ENCODE measurements around the gene SCGB1D2. TPM values are rescaled to one million over a fixed set of nuclear protein-coding genes. Genes with fewer than 3 reads are reported as not detected.

The SCGB1D2 gene
- total and polyA plus RNA-seq, 2 experiments from 2014 or later: not detected

DNA sequence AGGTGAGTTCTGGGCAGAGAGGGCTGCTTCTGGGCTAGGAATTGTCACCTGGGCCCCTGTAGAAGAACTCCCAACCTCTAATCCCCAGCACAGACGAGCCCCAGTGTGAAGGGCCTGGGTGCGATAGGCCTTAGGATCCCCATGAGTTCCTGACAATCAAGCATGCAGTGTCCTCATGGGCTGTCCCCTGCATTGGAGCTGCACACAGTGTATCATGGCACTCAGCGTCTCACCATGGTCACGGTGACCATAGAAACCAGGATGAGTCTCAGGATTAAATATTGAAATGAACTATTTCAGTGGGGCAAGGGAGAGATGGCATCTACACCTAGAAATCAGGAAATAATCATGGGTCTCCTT, 33.3 kb upstream of the SCGB1D2 start:
- no peaks in the 10 kb centered on the region for H3K79me2 ChIP-seq (ENCODE audit: insufficient read depth)
- 37 to 40% methylated on average over 4 of the region's 4 CpGs for WGBS, 2 experiments (ENCODE audit: low coverage in 1 of 2, low lambda C conversion rate in 2 of 2, missing lambda C conversion rate in 2 of 2)
- TF ChIP-seq EZH2 (IDR thresholded peaks at IDR 0.05; ENCODE audit: insufficient read depth, poor library complexity, severe bottlenecking): no peak
- TF ChIP-seq EZH2phosphoT487 (IDR thresholded peaks at IDR 0.05; ENCODE audit: insufficient read depth, low read depth): no peak
- no peak overlapping the region for H3K4me2 ChIP-seq (ENCODE audit: unreplicated experiment)
- H3K4me1 ChIP-seq (ENCODE audit: insufficient read depth): no peaks in the 10 kb centered on the region
- H3F3A ChIP-seq (ENCODE audit: insufficient read depth): no peaks in the 10 kb centered on the region
- no peak overlapping the region for H3K9ac ChIP-seq
- no peak overlapping the region for H3K4me3 ChIP-seq
- no peaks in the 10 kb centered on the region for H3K9me3 ChIP-seq (ENCODE audit: low read depth)
- H2AFZ ChIP-seq: no peak overlapping the region
- H3K27ac ChIP-seq: no peak overlapping the region
- H3K36me3 ChIP-seq (ENCODE audit: low read depth): no peaks in the 10 kb centered on the region
- peaks cover 18% of the 10 kb centered on the region for H3K27me3 ChIP-seq (replicated peaks; ENCODE audit: insufficient read depth)
- no peak for DNase-seq
- H4K20me1 ChIP-seq (ENCODE audit: insufficient read depth): no peaks in the 10 kb centered on the region
- no peaks in the 10 kb centered on the region for H3K9me2 ChIP-seq (ENCODE audit: insufficient read depth)
- in situ Hi-C loops (cut with MboI): no loop called here

DNA sequence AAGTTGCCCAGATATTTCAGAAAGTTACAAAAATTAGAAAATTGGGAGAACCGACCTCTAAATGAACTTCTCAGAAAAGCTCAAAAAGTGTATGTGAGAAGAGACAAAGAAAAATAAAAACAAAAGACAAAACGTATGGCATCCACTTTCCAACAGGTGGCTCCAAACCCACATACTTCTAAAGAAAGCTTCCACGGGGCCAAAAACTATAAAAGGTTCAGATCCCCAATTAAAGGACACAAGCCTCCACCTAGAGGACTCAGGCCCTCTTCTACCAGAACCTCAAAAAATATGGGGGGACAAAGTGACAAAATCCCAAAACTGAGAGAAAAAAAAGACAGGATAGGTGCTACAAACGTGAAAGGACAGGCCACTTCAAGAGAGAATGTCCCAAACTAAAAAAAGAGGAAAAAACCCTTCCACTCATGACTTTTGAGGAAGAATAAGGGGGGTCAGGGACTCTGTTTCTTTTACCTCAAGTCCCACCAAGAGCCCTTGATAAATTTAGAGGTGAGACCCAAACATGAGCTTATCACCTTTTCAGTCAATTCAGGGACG, 24.8 kb upstream of the SCGB1D2 start:
- DNase-seq: peak; percentile 49
- Histone ChIP-seq H4K20me1 (ENCODE audit: insufficient read depth) (no peaks in the 10 kb centered on the region), H3K27ac (no peak overlapping the region), H3K9me3 (ENCODE audit: low read depth) (peaks cover under 1% of the 10 kb centered on the region), H3K79me2 (ENCODE audit: insufficient read depth) (no peaks in the 10 kb centered on the region), H3K9me2 (ENCODE audit: insufficient read depth) (no peaks in the 10 kb centered on the region), H3K27me3 (replicated peaks; ENCODE audit: insufficient read depth) (no peaks in the 10 kb centered on the region; the same call in 1 of the 2 replicates), H3K9ac (no peak overlapping the region), H3K4me2 (ENCODE audit: unreplicated experiment) (no peak overlapping the region), H3K36me3 (ENCODE audit: low read depth) (no peaks in the 10 kb centered on the region), H3F3A (ENCODE audit: insufficient read depth) (no peaks in the 10 kb centered on the region), H3K4me3 (no peak overlapping the region), H3K4me1 (ENCODE audit: insufficient read depth) (no peaks in the 10 kb centered on the region), H2AFZ (no peak overlapping the region)
- TF ChIP-seq EZH2 (IDR thresholded peaks at IDR 0.05; ENCODE audit: insufficient read depth, poor library complexity, severe bottlenecking) (no peak), EZH2phosphoT487 (IDR thresholded peaks at IDR 0.05; ENCODE audit: insufficient read depth, low read depth) (no peak)
- 27% methylated on average over 5 of the region's 5 CpGs for WGBS, 2 experiments (ENCODE audit: low coverage in 1 of 2, low lambda C conversion rate in 2 of 2, missing lambda C conversion rate in 2 of 2)
- in situ Hi-C loops (cut with MboI): no loop called here

DNA sequence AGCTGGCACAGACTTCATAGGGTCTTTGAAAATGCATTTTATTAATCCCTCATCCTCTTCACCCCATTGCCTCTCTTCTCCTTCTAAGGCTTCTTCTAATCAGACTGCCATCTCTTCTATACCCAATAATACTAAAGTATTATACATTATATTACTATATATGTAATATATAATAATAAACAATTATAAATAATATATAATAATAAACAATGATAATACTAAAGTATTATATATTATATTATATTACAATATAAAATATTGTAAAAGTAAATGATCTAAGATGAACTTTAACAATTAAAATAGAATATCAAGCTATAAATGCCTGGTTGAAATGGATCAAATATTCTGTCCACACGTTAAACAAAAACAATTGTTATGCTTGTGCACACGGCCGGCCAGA, 20.5 kb upstream of the SCGB1D2 start:
- 45 to 54% methylated on average over 3 of the region's 3 CpGs for WGBS, 2 experiments (ENCODE audit: low coverage in 1 of 2, low lambda C conversion rate in 2 of 2, missing lambda C conversion rate in 2 of 2)

DNA sequence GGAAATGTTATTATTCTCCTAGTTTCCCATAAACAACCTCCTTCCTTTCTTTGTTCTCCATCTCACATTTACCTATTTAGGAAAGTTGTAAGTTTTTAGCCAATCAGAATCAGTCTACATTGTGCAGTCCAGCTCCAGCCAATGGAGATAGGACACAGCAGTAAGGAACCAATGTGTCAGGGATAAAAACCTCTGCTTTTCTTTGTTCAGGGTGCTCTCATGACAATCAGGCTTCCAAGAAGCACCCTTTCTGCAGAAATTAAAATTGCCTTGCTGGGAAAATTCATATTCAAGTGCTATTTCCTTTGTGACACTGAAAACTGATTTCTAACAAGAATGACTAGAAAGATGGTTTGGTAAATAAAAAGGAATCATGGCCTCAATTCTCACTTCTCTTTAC, 18.9 kb upstream of the SCGB1D2 start:
- no peak for DNase-seq
- H3K36me3 ChIP-seq (ENCODE audit: low read depth): no peaks in the 10 kb centered on the region
- H3K4me1 ChIP-seq (ENCODE audit: insufficient read depth): no peaks in the 10 kb centered on the region
- 0 out of 2 replicates have a peak, but pooled peaks cover 5% of the 10 kb centered on the region for H3F3A ChIP-seq (ENCODE audit: insufficient read depth)
- no peak overlapping the region for H3K27ac ChIP-seq
- H3K4me3 ChIP-seq: no peak overlapping the region
- in situ Hi-C loops (cut with MboI): no loop called here
- H4K20me1 ChIP-seq (ENCODE audit: insufficient read depth): no peaks in the 10 kb centered on the region
- H3K27me3 ChIP-seq (replicated peaks; ENCODE audit: insufficient read depth): no peaks in the 10 kb centered on the region
- no peaks in the 10 kb centered on the region for H3K9me2 ChIP-seq (ENCODE audit: insufficient read depth)
- no peaks in the 10 kb centered on the region for H3K79me2 ChIP-seq (ENCODE audit: insufficient read depth)
- no peak overlapping the region for H2AFZ ChIP-seq
- no peak overlapping the region for H3K4me2 ChIP-seq (ENCODE audit: unreplicated experiment)
- no peak for TF ChIP-seq EZH2 (IDR thresholded peaks at IDR 0.05; ENCODE audit: insufficient read depth, poor library complexity, severe bottlenecking)
- no peak for TF ChIP-seq EZH2phosphoT487 (IDR thresholded peaks at IDR 0.05; ENCODE audit: insufficient read depth, low read depth)
- H3K9ac ChIP-seq: no peak overlapping the region
- H3K9me3 ChIP-seq (ENCODE audit: low read depth): peaks cover 8% of the 10 kb centered on the region

More for the DNA sequence above, 20.5 kb upstream of the SCGB1D2 start:
- Histone ChIP-seq H3K4me1 (ENCODE audit: insufficient read depth) (no peaks in the 10 kb centered on the region), H4K20me1 (ENCODE audit: insufficient read depth) (no peaks in the 10 kb centered on the region), H3K4me2 (ENCODE audit: unreplicated experiment) (no peak overlapping the region), H3K4me3 (no peak overlapping the region), H3K79me2 (ENCODE audit: insufficient read depth) (no peaks in the 10 kb centered on the region), H3K9ac (no peak overlapping the region), H3F3A (ENCODE audit: insufficient read depth) (0 out of 2 replicates have a peak, but pooled peaks cover 5% of the 10 kb centered on the region), H3K9me3 (ENCODE audit: low read depth) (peaks cover 8% of the 10 kb centered on the region), H3K27ac (no peak overlapping the region), H2AFZ (no peak overlapping the region), H3K27me3 (replicated peaks; ENCODE audit: insufficient read depth) (no peaks in the 10 kb centered on the region), H3K36me3 (ENCODE audit: low read depth) (no peaks in the 10 kb centered on the region), H3K9me2 (ENCODE audit: insufficient read depth) (no peaks in the 10 kb centered on the region)
- TF ChIP-seq EZH2phosphoT487 (IDR thresholded peaks at IDR 0.05; ENCODE audit: insufficient read depth, low read depth) (no peak), EZH2 (IDR thresholded peaks at IDR 0.05; ENCODE audit: insufficient read depth, poor library complexity, severe bottlenecking) (no peak)
- DNase-seq: no peak
- in situ Hi-C loops (cut with MboI): no loop called here

DNA sequence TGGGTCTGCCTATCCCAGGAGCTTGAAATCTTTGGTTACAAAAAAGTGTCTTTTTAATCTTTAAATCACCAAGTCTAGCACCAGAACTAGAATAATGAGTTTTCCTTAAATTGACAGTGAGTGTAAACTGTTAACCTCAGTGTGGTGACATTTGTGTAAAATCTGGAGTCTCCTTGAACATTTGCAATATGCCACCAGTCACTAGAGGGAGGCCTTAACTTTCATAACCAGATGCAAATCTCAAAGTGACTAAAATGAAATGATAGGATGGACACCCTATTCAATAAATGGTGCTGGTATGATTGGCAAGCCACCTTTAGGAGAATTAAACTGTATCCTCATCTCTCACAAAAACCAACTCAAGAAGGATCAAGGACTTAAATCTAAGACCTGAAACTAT, 8.3 kb upstream of the SCGB1D2 start:
- Histone ChIP-seq H3K27me3 (replicated peaks; ENCODE audit: insufficient read depth) (no peaks in the 10 kb centered on the region), H3K9me3 (ENCODE audit: low read depth) (no peaks in the 10 kb centered on the region), H3K79me2 (ENCODE audit: insufficient read depth) (no peaks in the 10 kb centered on the region), H2AFZ (no peak overlapping the region), H3K36me3 (ENCODE audit: low read depth) (no peaks in the 10 kb centered on the region), H3K4me1 (ENCODE audit: insufficient read depth) (no peaks in the 10 kb centered on the region), H3K9ac (no peak overlapping the region), H3K4me2 (ENCODE audit: unreplicated experiment) (no peak overlapping the region), H3F3A (ENCODE audit: insufficient read depth) (no peaks in the 10 kb centered on the region), H4K20me1 (ENCODE audit: insufficient read depth) (no peaks in the 10 kb centered on the region), H3K4me3 (no peak overlapping the region), H3K9me2 (ENCODE audit: insufficient read depth) (no peaks in the 10 kb centered on the region), H3K27ac (no peak overlapping the region)
- DNase-seq: no peak
- TF ChIP-seq EZH2 (IDR thresholded peaks at IDR 0.05; ENCODE audit: insufficient read depth, poor library complexity, severe bottlenecking) (no peak), EZH2phosphoT487 (IDR thresholded peaks at IDR 0.05; ENCODE audit: insufficient read depth, low read depth) (no peak)
- in situ Hi-C loops (cut with MboI): no loop called here

Measured in GM23248 (cell line).